ENCODE results near the gene PLPPR3. TPM values are rescaled to one million over a fixed set of nuclear protein-coding genes. Genes with fewer than 3 reads are reported as not detected.

Gene PLPPR3
- total RNA-seq, 2 experiments from 2014 or later: not detected

GRCh38 chr19:799076-799881 lies 22.5 kb downstream of the PLPPR3 start:
- Mint-ChIP-seq H3K36me3 (ENCODE audit: low read depth) (peaks cover 42% of the 10 kb centered on the region), H3K9me3 (no peaks in the 10 kb centered on the region), H3K27me3 (no peaks in the 10 kb centered on the region), H3K4me1 (peaks cover 40% of the 10 kb centered on the region), H3K27ac (peak overlapping the region; percentile 80), H3K4me3 (peak overlapping the region; percentile 90)
- POLR2A ChIA-PET: no interaction called here
- CTCF ChIA-PET: interaction anchor here (0.6 to 2.1 kb wide), 3 partner anchors 9 to 43 kb away, joined by 3 to 6 read pairs (median 3); no protein-coding TSS in a partner anchor
- peak; percentile 23 for DNase-seq

DNA sequence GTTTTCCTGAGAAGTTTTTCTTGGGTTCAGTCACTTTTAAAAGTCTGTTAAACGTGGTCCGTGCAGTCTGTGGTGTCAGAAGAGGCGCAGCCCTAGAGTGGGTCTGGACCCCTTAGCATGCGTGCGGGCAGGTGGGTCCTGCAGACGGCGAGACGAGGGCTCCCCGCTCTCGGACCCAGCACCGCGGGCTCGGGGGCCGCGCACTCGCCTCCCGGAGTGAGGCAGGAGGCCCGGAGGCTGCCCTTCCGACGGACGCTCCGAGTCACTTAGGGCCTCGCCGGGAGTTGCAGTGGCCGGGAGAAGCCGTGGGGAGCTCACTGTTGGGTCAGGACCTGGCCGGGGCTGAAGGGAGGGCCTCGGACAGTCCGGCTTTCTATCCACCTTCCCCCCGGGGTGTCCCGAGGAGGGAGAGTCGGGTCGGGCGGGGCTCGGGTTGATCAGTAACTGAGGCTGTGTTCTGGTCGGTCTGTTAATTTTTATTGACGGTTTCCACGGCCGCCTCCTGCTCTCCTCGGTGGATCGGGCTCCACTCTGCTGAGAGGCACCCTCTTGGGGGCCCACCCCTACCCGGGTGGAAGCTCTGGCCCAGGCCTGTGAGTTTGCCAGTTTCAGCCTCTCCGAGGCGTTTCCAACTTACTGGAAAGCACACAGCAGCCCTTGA lies 23.2 kb downstream of the PLPPR3 start:
- Mint-ChIP-seq H3K36me3 (ENCODE audit: low read depth) (peaks cover 36% of the 10 kb centered on the region), H3K27me3 (no peaks in the 10 kb centered on the region), H3K4me3 (peak overlapping the region; percentile 90), H3K27ac (peak overlapping the region; percentile 84), H3K4me1 (peaks cover 39% of the 10 kb centered on the region), H3K9me3 (no peaks in the 10 kb centered on the region)
- CTCF ChIA-PET: interaction anchor here (0.6 to 2.1 kb wide), 6 partner anchors 10 to 446 kb away, joined by 3 to 6 read pairs (median 3); no protein-coding TSS in a partner anchor
- POLR2A ChIA-PET: no interaction called here
- no peak for DNase-seq

GRCh38 chr19:797528-798414 lies 24.0 kb downstream of the PLPPR3 start:
- Mint-ChIP-seq H3K4me3 (peak overlapping the region; percentile 90), H3K27ac (peak overlapping the region; percentile 87), H3K36me3 (ENCODE audit: low read depth) (peaks cover 30% of the 10 kb centered on the region), H3K4me1 (peaks cover 37% of the 10 kb centered on the region), H3K27me3 (no peaks in the 10 kb centered on the region), H3K9me3 (no peaks in the 10 kb centered on the region)
- POLR2A ChIA-PET: no interaction called here
- DNase-seq: peak; percentile 89
- CTCF ChIA-PET: interaction anchor here (0.6 to 1.1 kb wide), 3 partner anchors 156 to 447 kb away, joined by 3 read pairs; no protein-coding TSS in a partner anchor

DNA sequence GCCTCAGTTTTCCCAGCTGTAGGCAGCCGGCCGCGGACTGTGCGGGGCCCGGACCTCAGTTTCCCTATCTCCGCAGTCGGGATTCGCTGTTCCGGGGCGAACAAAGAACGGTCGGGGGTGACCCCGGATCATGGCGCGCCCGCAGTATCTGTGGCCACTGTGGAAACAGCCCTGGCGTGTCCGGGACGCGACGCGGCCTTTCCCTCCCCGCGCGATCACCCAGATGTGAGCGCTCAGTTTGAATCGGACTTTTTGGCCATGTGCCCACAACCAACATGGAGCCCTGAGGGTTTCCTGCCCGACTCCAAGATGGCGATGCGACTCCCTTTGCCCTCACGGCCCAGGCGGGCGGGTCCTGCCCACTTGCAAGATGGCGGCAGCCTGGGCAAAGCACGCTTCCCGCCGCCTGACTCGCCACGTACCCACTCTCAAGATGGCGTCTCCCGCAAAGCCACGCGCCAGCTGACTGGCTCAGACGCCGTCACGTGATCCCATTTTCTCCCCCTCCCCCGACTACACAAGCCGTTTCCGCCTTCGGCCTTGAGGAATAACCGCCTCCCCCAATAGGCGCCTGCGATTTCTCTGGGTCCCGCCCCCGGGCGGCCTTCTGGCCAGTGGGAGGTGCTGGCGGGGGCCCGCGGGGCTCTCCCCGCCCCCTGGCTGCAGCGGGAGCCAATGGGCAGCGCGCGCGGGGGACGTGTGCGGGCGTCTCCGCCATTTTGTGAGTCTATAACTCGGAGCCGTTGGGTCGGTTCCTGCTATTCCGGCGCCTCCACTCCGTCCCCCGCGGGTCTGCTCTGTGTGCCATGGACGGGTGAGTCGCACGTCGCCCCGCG lies 24.8 kb downstream of the PLPPR3 start, which contains the start of gene PTBP1:
TSS of gene PTBP1 (plus strand) at position 761 of the 836 bp plus-strand sequence. CDS start at position 807, 46 bp downstream.
- no peaks in the 10 kb centered on the region for H3K27me3 Mint-ChIP-seq
- H3K27ac Mint-ChIP-seq: peak within 1 kb of the TSS; percentile 93
- DNase-seq: peak; percentile 100
- H3K9me3 Mint-ChIP-seq: no peaks in the 10 kb centered on the region
- H3K4me3 Mint-ChIP-seq: peak within 1 kb of the TSS; percentile 95
- ChIA-PET POLR2A (no interaction called here), CTCF (no interaction called here)
- peaks cover 25% of the 10 kb centered on the region for H3K36me3 Mint-ChIP-seq (ENCODE audit: low read depth)
- H3K4me1 Mint-ChIP-seq: peaks cover 31% of the 10 kb centered on the region

DNA sequence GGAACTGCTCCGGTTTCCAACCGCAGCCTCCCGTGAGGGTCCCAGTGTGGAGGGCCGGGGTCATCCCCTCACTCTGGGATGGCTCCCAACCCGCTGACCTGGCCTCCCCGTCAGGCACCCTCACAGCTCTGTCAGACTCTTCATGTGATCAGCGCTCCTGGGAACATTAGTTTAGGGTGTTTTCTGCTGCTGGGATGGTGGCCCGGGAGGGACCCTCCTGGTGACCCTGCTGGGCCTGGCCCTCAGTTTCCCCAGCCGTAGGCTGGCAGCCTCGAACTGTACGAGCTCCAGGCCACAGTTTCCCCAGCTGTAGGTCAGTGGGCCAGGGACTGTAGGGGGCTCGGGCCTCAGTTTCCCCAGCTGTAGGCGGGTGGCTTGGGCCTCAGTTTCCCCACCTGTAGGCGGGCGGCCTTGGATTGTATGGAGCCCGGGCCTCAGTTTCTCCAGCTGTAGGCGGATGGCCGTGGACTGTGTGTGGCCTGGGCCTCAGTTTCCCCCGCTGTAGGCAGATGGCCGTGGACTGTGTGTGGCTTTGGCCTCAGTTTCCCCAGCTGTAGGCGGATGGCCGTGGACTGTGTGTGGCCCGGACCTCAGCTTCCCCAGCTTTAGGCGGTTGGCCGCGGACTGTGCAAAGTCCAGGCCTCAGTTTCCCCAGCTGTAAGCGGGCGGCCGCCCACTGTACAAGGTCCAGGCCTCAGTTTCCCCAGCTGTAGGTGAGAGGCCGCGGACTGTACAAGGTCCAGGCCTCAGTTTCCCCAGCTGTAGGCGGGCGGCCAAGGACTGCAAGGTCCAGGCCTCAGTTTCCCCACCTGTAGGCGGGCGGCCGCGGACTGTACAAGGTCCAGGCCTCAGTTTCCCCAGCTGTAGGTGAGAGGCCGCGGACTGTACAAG lies 25.8 kb downstream of the PLPPR3 start:
- ChIA-PET POLR2A (no interaction called here), CTCF (interaction anchor here (0.9 to 1.1 kb wide), 2 partner anchors 9 to 470 kb away, joined by 3 to 5 read pairs; no protein-coding TSS in a partner anchor)
- Mint-ChIP-seq H3K27me3 (no peaks in the 10 kb centered on the region), H3K36me3 (ENCODE audit: low read depth) (peaks cover 21% of the 10 kb centered on the region), H3K9me3 (no peaks in the 10 kb centered on the region), H3K27ac (no peak overlapping the region), H3K4me3 (peak overlapping the region; percentile 95), H3K4me1 (peaks cover 21% of the 10 kb centered on the region)
- no peak for DNase-seq

GRCh38 chr19:795073-795611 lies 26.6 kb downstream of the PLPPR3 start:
- H3K36me3 Mint-ChIP-seq (ENCODE audit: low read depth): peaks cover 15% of the 10 kb centered on the region
- no peaks in the 10 kb centered on the region for H3K9me3 Mint-ChIP-seq
- ChIA-PET POLR2A (no interaction called here), CTCF (interaction anchor here (0.9 to 1.1 kb wide), 2 partner anchors 8 to 471 kb away, joined by 3 to 5 read pairs; no protein-coding TSS in a partner anchor)
- no peak overlapping the region for H3K27ac Mint-ChIP-seq
- no peaks in the 10 kb centered on the region for H3K27me3 Mint-ChIP-seq
- no peak for DNase-seq
- H3K4me3 Mint-ChIP-seq: peak overlapping the region; percentile 36
- H3K4me1 Mint-ChIP-seq: peaks cover 15% of the 10 kb centered on the region

- Mint-ChIP-seq H3K36me3 (ENCODE audit: low read depth) (peaks cover 3% of the 10 kb centered on the region), H3K4me1 (peaks cover 12% of the 10 kb centered on the region), H3K27ac (no peak overlapping the region), H3K27me3 (peaks cover 4% of the 10 kb centered on the region), H3K9me3 (no peaks in the 10 kb centered on the region), H3K4me3 (no peak overlapping the region)
- no peak for DNase-seq
- ChIA-PET CTCF (interaction anchor here (0.7 kb wide), 1 partner anchor 23 kb away, joined by 3 read pairs; no protein-coding TSS in a partner anchor), POLR2A (no interaction called here)
Measured at GRCh38 chr19:793806-794205, 27.9 kb downstream of the PLPPR3 start.

- Mint-ChIP-seq H3K4me3 (no peak overlapping the region), H3K27ac (no peak overlapping the region), H3K36me3 (ENCODE audit: low read depth) (no peaks in the 10 kb centered on the region), H3K9me3 (no peaks in the 10 kb centered on the region), H3K27me3 (peaks cover 4% of the 10 kb centered on the region), H3K4me1 (peaks cover 13% of the 10 kb centered on the region)
- POLR2A ChIA-PET: no interaction called here
- no peak for DNase-seq
- CTCF ChIA-PET: no interaction called here
Measured at GRCh38 chr19:792306-792885, 29.4 kb downstream of the PLPPR3 start.

DNA sequence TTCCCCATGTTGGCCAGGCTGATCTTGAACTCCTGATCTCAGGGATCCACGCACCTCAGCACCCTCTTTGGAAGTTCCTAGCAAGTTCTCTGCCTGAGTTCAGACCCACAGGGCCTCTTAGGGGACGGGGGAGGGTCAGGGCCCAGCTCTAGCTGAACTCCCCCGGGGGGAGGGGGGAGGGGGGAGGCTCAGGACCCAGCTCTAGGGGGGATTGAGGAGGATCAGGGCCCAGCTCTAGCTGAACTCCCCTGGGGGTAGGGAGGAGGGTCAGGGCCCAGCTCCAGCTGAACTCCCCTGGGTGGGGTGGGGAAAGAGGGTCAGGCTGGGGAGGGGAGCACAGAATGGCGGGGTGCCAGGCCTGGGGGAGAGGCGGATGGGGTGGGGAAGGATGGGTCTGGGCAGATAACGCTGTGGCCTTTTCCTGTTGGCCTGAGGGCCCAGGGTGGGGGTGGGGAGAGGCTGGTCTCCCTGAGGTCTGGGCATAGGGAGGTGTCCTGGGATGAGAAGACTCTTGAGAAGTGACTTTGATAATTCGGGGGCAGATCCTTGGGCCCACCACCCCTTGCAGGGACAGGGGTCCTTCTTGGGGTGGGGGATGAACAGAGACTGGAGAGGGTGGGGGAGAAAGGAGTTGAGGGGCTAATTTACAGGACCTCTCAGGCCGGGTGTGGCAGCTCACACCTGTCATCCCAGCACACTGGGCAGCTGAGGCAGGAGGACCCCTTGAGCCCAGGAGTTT lies 30.0 kb downstream of the PLPPR3 start:
- POLR2A ChIA-PET: no interaction called here

GRCh38 chr19:791007-791566 lies 30.7 kb downstream of the PLPPR3 start:
- ChIA-PET POLR2A (no interaction called here), CTCF (no interaction called here)
- DNase-seq: no peak
- Mint-ChIP-seq H3K4me3 (no peak overlapping the region), H3K4me1 (peaks cover 9% of the 10 kb centered on the region), H3K27ac (no peak overlapping the region), H3K9me3 (no peaks in the 10 kb centered on the region), H3K36me3 (ENCODE audit: low read depth) (no peaks in the 10 kb centered on the region), H3K27me3 (peaks cover 4% of the 10 kb centered on the region)

More for the DNA sequence above, 30.0 kb downstream of the PLPPR3 start:
- CTCF ChIA-PET: no interaction called here
- H3K4me3 Mint-ChIP-seq: no peak overlapping the region
- peaks cover 4% of the 10 kb centered on the region for H3K27me3 Mint-ChIP-seq
- H3K27ac Mint-ChIP-seq: no peak overlapping the region
- peaks cover 11% of the 10 kb centered on the region for H3K4me1 Mint-ChIP-seq
- H3K36me3 Mint-ChIP-seq (ENCODE audit: low read depth): no peaks in the 10 kb centered on the region
- no peaks in the 10 kb centered on the region for H3K9me3 Mint-ChIP-seq
- no peak for DNase-seq

All from activated CD4-positive, alpha-beta T cell treated with anti-CD3 and anti-CD28 coated beads, Interleukin-2, amount 10 ng/mL, durations not matched to agents 7 days and 5 days (primary cell).